A549 treated with CpdA at 1 μM for 4 hours (cell line): ENCODE data around the gene IFT20. TPM values are rescaled to one million over a fixed set of nuclear protein-coding genes. Genes with fewer than 3 reads are reported as not detected.

Source experiments
- total RNA-seq: library from RNA; stranded (reverse); fragments of 200-300 nt; extraction: Qiagen RNA extraction; gene quantifications from 5 replicates; pipeline ENCODE4 v1.2.3, GENCODE V29; 2022; ENCODE audit warnings: low read depth

IFT20 gene, protein sequence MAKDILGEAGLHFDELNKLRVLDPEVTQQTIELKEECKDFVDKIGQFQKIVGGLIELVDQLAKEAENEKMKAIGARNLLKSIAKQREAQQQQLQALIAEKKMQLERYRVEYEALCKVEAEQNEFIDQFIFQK
- total RNA-seq, result 54.4 to 57.2 TPM (median 56.4 TPM) in 5 replicates

GRCh38 chr17:28335201-28335958 is at the start of gene IFT20, which contains the start of gene TNFAIP1:
Gene IFT20, minus strand, starts transcription at chr17:28335472. Its CDS starts 3,487 bp downstream, at chr17:28331985.
Gene TNFAIP1, plus strand, starts transcription at chr17:28335761. Its CDS starts 3,761 bp downstream, at chr17:28339522.

DNA sequence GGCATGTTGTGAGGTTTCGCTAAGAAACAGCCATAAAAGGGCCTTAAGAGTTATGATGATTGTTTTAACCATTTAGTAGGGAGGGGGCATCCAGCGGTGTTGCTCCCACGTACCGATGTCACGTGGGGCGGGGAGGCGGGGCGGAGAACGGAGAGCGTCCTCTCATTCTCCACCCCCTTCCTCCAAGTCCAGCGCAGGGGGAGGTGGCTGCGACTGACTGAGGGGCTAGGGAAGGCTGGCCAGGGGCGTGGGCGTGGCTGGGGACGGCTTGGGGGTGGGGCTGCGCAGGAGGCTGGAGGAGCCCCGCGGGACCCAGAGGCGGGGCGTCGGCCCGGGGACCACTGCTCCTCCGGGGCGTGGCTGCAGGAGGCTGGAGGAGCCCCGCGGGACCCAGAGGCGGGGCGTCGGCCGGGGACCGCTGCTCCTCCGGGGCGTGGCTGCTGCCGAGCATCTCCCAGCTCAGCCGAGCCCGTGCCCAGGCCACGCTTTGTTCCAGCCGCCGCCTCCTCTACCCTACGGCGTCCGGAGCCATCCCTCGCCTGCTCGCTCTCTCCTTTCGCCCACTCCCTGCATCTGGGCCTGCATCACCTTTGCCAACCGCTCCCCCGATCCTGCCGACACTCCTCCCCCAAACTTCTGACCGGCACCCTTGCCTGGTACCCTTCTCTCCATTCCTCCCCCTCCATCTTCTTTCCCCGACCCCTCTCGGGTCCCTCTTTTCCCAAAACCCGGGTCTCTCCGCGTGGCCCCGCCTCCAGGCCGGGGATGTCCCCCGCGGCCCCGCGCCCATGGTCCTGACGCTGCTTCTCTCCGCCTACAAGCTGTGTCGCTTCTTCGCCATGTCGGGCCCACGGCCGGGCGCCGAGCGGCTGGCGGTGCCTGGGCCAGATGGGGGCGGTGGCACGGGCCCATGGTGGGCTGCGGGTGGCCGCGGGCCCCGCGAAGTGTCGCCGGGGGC is 36.3 kb upstream of the IFT20 start, which contains the start of gene SARM1:
Gene SARM1 (plus strand): TSS at position 450 of the 958 bp plus-strand sequence. CDS start 339 bp downstream, at position 789.

GRCh38 chr17:28370035-28370743 is 34.9 kb upstream of the IFT20 start, which contains the start of gene VTN:
Gene VTN, minus strand, starts transcription at chr17:28370307. Its CDS starts 104 bp downstream, at chr17:28370203.

GRCh38 chr17:28364665-28365363 is 29.5 kb upstream of the IFT20 start, which contains the start of gene SEBOX:
Gene SEBOX, minus strand, starts transcription at chr17:28365199. Its CDS starts 48 bp downstream, at chr17:28365151.

DNA sequence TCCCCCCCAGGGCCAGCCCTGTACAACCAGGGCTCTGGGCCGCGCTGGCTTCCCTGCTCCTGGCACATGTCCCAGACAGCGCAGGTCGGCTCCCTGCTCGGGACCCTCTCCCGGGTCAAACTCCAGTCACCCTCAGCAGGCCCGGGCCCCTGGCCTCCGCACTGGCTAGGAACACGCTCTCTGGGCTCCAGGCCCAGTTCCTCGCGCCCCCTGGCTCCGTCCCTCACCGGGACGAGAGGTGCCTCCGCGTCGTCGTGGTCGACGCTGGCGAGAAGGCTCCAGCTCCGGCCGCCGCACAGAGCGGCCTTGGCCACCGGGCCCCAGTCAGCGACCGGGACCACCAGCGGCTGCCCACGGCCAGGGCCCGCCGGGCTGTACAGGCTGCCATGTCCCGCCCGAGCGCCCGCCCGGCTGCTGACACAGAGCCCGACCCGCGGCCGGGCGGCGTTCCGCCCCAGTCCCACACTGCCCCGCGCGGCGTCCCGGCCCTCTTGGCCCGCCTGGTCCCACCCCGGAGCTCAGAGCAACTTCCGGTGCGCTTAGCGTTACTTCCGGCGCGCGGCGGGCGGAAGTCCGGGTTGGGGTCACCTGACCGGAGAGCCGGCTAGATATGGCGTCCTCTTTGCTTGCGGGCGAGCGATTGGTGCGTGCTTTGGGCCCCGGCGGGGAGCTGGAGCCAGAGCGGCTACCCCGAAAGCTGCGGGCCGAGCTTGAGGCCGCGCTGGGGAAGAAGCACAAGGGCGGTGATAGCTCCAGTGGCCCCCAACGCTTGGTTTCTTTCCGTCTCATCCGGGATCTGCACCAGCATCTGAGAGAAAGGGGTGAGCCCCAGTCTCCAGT is 22.0 kb upstream of the IFT20 start, which contains the start of gene POLDIP2:
Gene POLDIP2 (minus strand): TSS at position 467 of the 840 bp plus-strand sequence. CDS start 79 bp downstream, at position 388.

GRCh38 chr17:28318759-28319597 is 16.3 kb downstream of the IFT20 start, which contains the start of gene TMEM97:
Gene TMEM97, plus strand, starts transcription at chr17:28319200. Its CDS starts 40 bp downstream, at chr17:28319240.

Other genes with a start within 250 kb of the IFT20 start
- gene TMEM97, start 16.3 kb downstream of the IFT20 start, total RNA-seq, result 49.5 to 52.7 TPM (median 50.6 TPM) in 5 replicates
- gene TNFAIP1, start 289 bp upstream of the IFT20 start, total RNA-seq, result 44.4 to 51.9 TPM (median 50.6 TPM) in 5 replicates
- gene POLDIP2, start 22.1 kb upstream of the IFT20 start, total RNA-seq, result 132 to 168 TPM (median 161 TPM) in 5 replicates
- not detected in 5 replicates for gene SEBOX, start 29.7 kb upstream of the IFT20 start, total RNA-seq
- 17.3 to 26.7 TPM (median 18.8 TPM) in 5 replicates for gene VTN, start 34.8 kb upstream of the IFT20 start, total RNA-seq
- 4.9 to 6.0 TPM (median 5.3 TPM) in 5 replicates for gene SARM1, start 36.2 kb upstream of the IFT20 start, total RNA-seq
- 18.5 to 23.4 TPM (median 21.3 TPM) in 5 replicates for gene SLC46A1, start 70.7 kb upstream of the IFT20 start, total RNA-seq
- gene SLC13A2, start 138.2 kb upstream of the IFT20 start, total RNA-seq, result 0.06 to 0.21 TPM (median 0.13 TPM) in 4 of 5 replicates, not detected in the other
- 0.02 to 0.20 TPM (median 0.04 TPM) in 3 of 5 replicates, not detected in the others for gene FOXN1, start 170.9 kb upstream of the IFT20 start, total RNA-seq
- gene UNC119, start 217.2 kb upstream of the IFT20 start, total RNA-seq, result 26.8 to 35.3 TPM (median 27.5 TPM) in 5 replicates
- 53.8 to 66.3 TPM (median 62.8 TPM) in 5 replicates for gene PIGS, start 236.1 kb upstream of the IFT20 start, total RNA-seq
- 1.2 to 2.5 TPM (median 1.9 TPM) in 5 replicates for gene ALDOC, start 241.4 kb upstream of the IFT20 start, total RNA-seq